Kidney tubule cell (primary cell): Measurements from ENCODE around the gene KDM4B.

ENCODE experiments used
- DNase-seq: peaks from one replicate; pipeline ENCODE4 v3.0.0-alpha.2; 2018; ENCODE audit warnings: low spot score

KDM4B gene

GRCh38 chr19:5048727-5049553 lies 80.0 kb downstream of the KDM4B start:
- DNase-seq: peak; percentile 42

- no peak for DNase-seq
These were observed 80.6 kb downstream of the KDM4B start for GRCh38 chr19:5049561-5049960.

GRCh38 chr19:5050067-5050656 lies 81.2 kb downstream of the KDM4B start:
- no peak for DNase-seq

- DNase-seq: no peak
These were observed 82.0 kb downstream of the KDM4B start for GRCh38 chr19:5050905-5051304.

- DNase-seq: no peak
These were observed 82.7 kb downstream of the KDM4B start for GRCh38 chr19:5051619-5052018.

- no peak for DNase-seq
These were observed 83.6 kb downstream of the KDM4B start for GRCh38 chr19:5052515-5052914.

- DNase-seq: no peak
These were observed 84.1 kb downstream of the KDM4B start for GRCh38 chr19:5052945-5053485.

- DNase-seq: no peak
These were observed 84.7 kb downstream of the KDM4B start for GRCh38 chr19:5053661-5054060.

GRCh38 chr19:5054551-5055456 lies 85.9 kb downstream of the KDM4B start:
- DNase-seq: no peak

GRCh38 chr19:5055457-5055776 lies 86.5 kb downstream of the KDM4B start:
- DNase-seq: no peak

- no peak for DNase-seq
These were observed 88.9 kb downstream of the KDM4B start for GRCh38 chr19:5057860-5058259.

- DNase-seq: peak; percentile 2
These were observed 89.8 kb downstream of the KDM4B start for GRCh38 chr19:5058521-5059212.

- no peak for DNase-seq
These were observed 90.3 kb downstream of the KDM4B start for GRCh38 chr19:5059213-5059574.

- no peak for DNase-seq
These were observed 90.9 kb downstream of the KDM4B start for GRCh38 chr19:5059793-5060192.

GRCh38 chr19:5062195-5062594 lies 93.3 kb downstream of the KDM4B start:
- no peak for DNase-seq

GRCh38 chr19:5062799-5063198 lies 93.9 kb downstream of the KDM4B start:
- no peak for DNase-seq

- DNase-seq: no peak
These were observed 95.1 kb downstream of the KDM4B start for GRCh38 chr19:5063873-5064645.

GRCh38 chr19:5064896-5065295 lies 96.0 kb downstream of the KDM4B start:
- no peak for DNase-seq

GRCh38 chr19:5065663-5066093 lies 96.8 kb downstream of the KDM4B start:
- no peak for DNase-seq

- DNase-seq: no peak
These were observed 97.9 kb downstream of the KDM4B start for GRCh38 chr19:5066768-5067167.

- no peak for DNase-seq
These were observed 98.8 kb downstream of the KDM4B start for GRCh38 chr19:5067678-5068077.
